K562 (cell line): Measurements from ENCODE around the gene TRPM4. TPM values are rescaled to one million over a fixed set of nuclear protein-coding genes. Genes with fewer than 3 reads are reported as not detected.

ENCODE experiments used
- ATAC-seq: fragments of 200-7000 bp; cut with Tn5 transposase; 3 replicates; pipeline ENCODE4 v1.9.1; 2020; ENCODE audit warnings: moderate library complexity
- BruUV-seq: library from RNA; stranded (reverse); fragments of 400-500 nt; replicated peaks from 2 replicates; lab custom pipeline; 2021; lab: Mats Ljungman, UMichigan
- CTCF ChIA-PET: fragments of 300-600 bp; formaldehyde crosslinking; extraction: SDS; loops from one replicate; lab custom pipeline; 2021; ENCODE audit warnings: low intra/inter-chr PET ratio; lab: Yijun Ruan, JAX
- POLR2A ChIA-PET: fragments of 300-600, 350-650 bp; sonication (Branson Sonifier 250); formaldehyde crosslinking; extraction: SDS; loops from one replicate; lab custom pipeline; 2021; ENCODE audit warnings: antibody characterized with exemption, inconsistent platforms; lab: Yijun Ruan, JAX
- DNase-seq, 4 experiments: peaks; one replicate each; pipeline versions ENCODE4 v3.0.0 to v3.0.0-alpha.2; 2011 to 2018; ENCODE audit warnings: low spot score in 3 of 4, mixed read lengths in 3 of 4; ENCODE audit errors: extremely low read depth in 1 of 4
- FAIRE-seq: peaks from 2 replicates; lab custom pipeline; 2011; peaks lifted over from hg19 to GRCh38; lab: Jason Lieb, UNC
- H2AFZ ChIP-seq: 2 replicates; pipeline ENCODE4 v1.6.0; 2011; ENCODE audit warnings: low read depth, low read length, control low read depth, inconsistent platforms
- H3K27ac ChIP-seq: fragments of 200-600 bp; 3 replicates; pipeline ENCODE4 v1.8.0; 2011; ENCODE audit warnings: low read depth, mild to moderate bottlenecking, control low read depth, inconsistent platforms, low read length, moderate library complexity, mixed read lengths; ENCODE audit errors: extremely low read depth
- H3K27me3 ChIP-seq, 2 experiments: fragments of 300-600 bp in 1 of 2; 2 replicates in 1 of 2; 3 replicates in 1 of 2; pipeline versions ENCODE4 v1.6.0 to v1.8.0; 2011; ENCODE audit warnings: inconsistent platforms in 2 of 2, low read length in 2 of 2, mild to moderate bottlenecking in 1 of 2, mixed read lengths in 1 of 2, moderate library complexity in 1 of 2; ENCODE audit not compliant: control insufficient read depth in 2 of 2, insufficient read depth in 2 of 2
- H3K36me3 ChIP-seq: fragments of 300-600 bp; 3 replicates; pipeline ENCODE4 v1.8.0; 2011; ENCODE audit warnings: mild to moderate bottlenecking, low read length, inconsistent platforms; ENCODE audit not compliant: control insufficient read depth, insufficient read depth
- H3K4me1 ChIP-seq, 2 experiments: fragments of 200-600 bp in 1 of 2; replicated peaks in 1 of 2; 2 replicates in 1 of 2; 3 replicates in 1 of 2; pipeline versions ENCODE4 v1.5.1 to v1.8.0; 2011; ENCODE audit warnings: inconsistent platforms in 2 of 2, low read length in 2 of 2, mild to moderate bottlenecking in 1 of 2, mixed read lengths in 1 of 2, moderate library complexity in 1 of 2; ENCODE audit not compliant: control insufficient read depth in 2 of 2, insufficient read depth in 2 of 2
- H3K4me2 ChIP-seq: 2 replicates; pipeline ENCODE4 v1.6.1; 2011; ENCODE audit warnings: low read length, control low read depth, inconsistent platforms, mixed read lengths; ENCODE audit not compliant: insufficient read depth
- H3K4me3 ChIP-seq: fragments of 200-600 bp; sonication (generic), shearing (Covaris generic); 2 replicates; pipeline ENCODE4 v1.5.1; 2016; ENCODE audit warnings: control low read depth, inconsistent platforms
- H3K79me2 ChIP-seq: fragments of 200-600 bp; 3 replicates; pipeline ENCODE4 v1.8.0; 2011; ENCODE audit warnings: low read length, inconsistent platforms; ENCODE audit not compliant: control insufficient read depth, insufficient read depth
- H3K9ac ChIP-seq, 2 experiments: 2 replicates each; pipeline versions ENCODE4 v1.6.0 to v1.6.1; 2011; ENCODE audit warnings: low read depth in 2 of 2, low read length in 2 of 2, control low read depth in 1 of 2, inconsistent platforms in 1 of 2, mild to moderate bottlenecking in 1 of 2, mixed read lengths in 1 of 2; ENCODE audit not compliant: insufficient read depth in 1 of 2
- H3K9me1 ChIP-seq: one replicate; pipeline ENCODE4 v1.6.0; 2011; ENCODE audit warnings: inconsistent platforms, mild to moderate bottlenecking, low read length, moderate library complexity; ENCODE audit not compliant: control insufficient read depth, insufficient read depth
- H3K9me3 ChIP-seq: replicated peaks from 2 replicates; pipeline ENCODE4 v1.5.1; 2011; ENCODE audit warnings: low read depth, low read length, inconsistent platforms; ENCODE audit not compliant: control insufficient read depth, insufficient read depth
- H4K20me1 ChIP-seq: replicated peaks from 2 replicates; pipeline ENCODE4 v1.6.1; 2011; ENCODE audit warnings: low read length, inconsistent platforms, mixed read lengths; ENCODE audit not compliant: control insufficient read depth, insufficient read depth
- DNMT1 ChIP-seq: fragments of 450-650 bp; IDR thresholded peaks from 2 replicates; pipeline ENCODE4 v1.6.1; 2016; ENCODE audit warnings: antibody characterized with exemption, mild to moderate bottlenecking
- ELK1 ChIP-seq: sonication (generic); formaldehyde crosslinking; IDR thresholded peaks from 2 replicates; pipeline ENCODE4 v1.8.1; 2022; ENCODE audit warnings: missing genetic modification reagents
- ERF ChIP-seq: fragments of 450-650 bp; formaldehyde crosslinking; IDR thresholded peaks from 2 replicates; pipeline ENCODE4 v1.4.0; 2020; ENCODE audit warnings: mild to moderate bottlenecking, mixed read lengths
- HDAC2 ChIP-seq: fragments of 450-650 bp; IDR thresholded peaks from 2 replicates; pipeline ENCODE4 v1.6.1; 2016; ENCODE audit warnings: mild to moderate bottlenecking
- NFIC ChIP-seq: fragments of 450-650 bp; IDR thresholded peaks from 2 replicates; pipeline ENCODE4 v1.6.1; 2017; ENCODE audit warnings: mild to moderate bottlenecking, inconsistent platforms
- PHF20 ChIP-seq: fragments of 450-650 bp; IDR thresholded peaks from 2 replicates; pipeline ENCODE4 v1.6.1; 2018; ENCODE audit not compliant: partially characterized antibody
- SAFB ChIP-seq: fragments of 200-400 bp; formaldehyde crosslinking; IDR thresholded peaks from 2 replicates; pipeline ENCODE4 v1.6.1; 2017; ENCODE audit warnings: low read depth, low read length, borderline replicate concordance
- SMAD4 ChIP-seq: fragments of 250-450 bp; sonication (Bioruptor Pico); conservative IDR thresholded peaks from 2 replicates; pipeline ENCODE4 v1.8.0; 2021; ENCODE audit warnings: inconsistent platforms, mild to moderate bottlenecking, moderate library complexity
- ZNF445 ChIP-seq: fragments of 250-450 bp; sonication (Bioruptor Pico); IDR thresholded peaks from 2 replicates; pipeline ENCODE4 v1.4.0; 2020; ENCODE audit warnings: low read depth, mild to moderate bottlenecking, moderate library complexity
- ZNF696 ChIP-seq: fragments of 250-450 bp; sonication (Bioruptor Pico); conservative IDR thresholded peaks from 2 replicates; pipeline ENCODE4 v1.4.0; 2020; ENCODE audit warnings: mild to moderate bottlenecking, moderate library complexity
- WGBS: fragments of 100-300 bp; shearing (Covaris generic); methylation state at CpG from one replicate; pipeline ENCODE4 v1.1.6; 2016; ENCODE audit warnings: low coverage, mixed read lengths; ENCODE audit not compliant: insufficient coverage; ENCODE audit errors: missing lambda C conversion rate; 5-methylcytosine and 5-hydroxymethylcytosine counted together
- in situ Hi-C: fragments of 300-500 bp; cut with MboI; formaldehyde crosslinking; loops from 4 replicates; pipeline ENCODE4 v1.15.0; 2018; ENCODE audit warnings: inconsistent platforms, mixed read lengths
- intact Hi-C: fragments of 100-400 bp; cut with micrococcal nuclease; formaldehyde crosslinking; loops from 2 replicates; pipeline ENCODE4 v1.14.2; 2022
- polyA plus RNA-seq, 8 experiments: library from polyadenylated mRNA; depleted of rRNA in 4 of 8; stranded (reverse) in 5 of 8; unstranded in 3 of 8; fragments of >200 nt; fragmentation: Nextera tagmentation in 2 of 8; fragmentation: Illumina TruSeq in 1 of 8; extraction: Ambion mirVana in 2 of 8; extraction: Trizol in 1 of 8; gene quantifications; 2 replicates each; pipeline versions ENCODE4 v1.2.1 to v1.2.3, GENCODE V29; 2011 to 2014; ENCODE audit warnings: inconsistent platforms in 1 of 8, missing spikeins in 1 of 8
- total RNA-seq, 7 experiments: library from RNA; depleted of rRNA in 6 of 7; stranded (reverse); fragments of >200 nt in 6 of 7; fragmentation: Illumina TruSeq in 2 of 7; extraction: Trizol in 2 of 7; gene quantifications; 2 replicates each; pipeline versions ENCODE4 v1.2.1 to v1.2.3, GENCODE V29; 2011 to 2021; ENCODE audit warnings: low replicate concordance in 1 of 7

TRPM4 gene
- total and polyA plus RNA-seq, 9 of the 15 experiments (the other 6 are each of a cell fraction or from before 2014, with no cell fraction given): 6.5 to 45.4 (median 15.2) TPM

DNA sequence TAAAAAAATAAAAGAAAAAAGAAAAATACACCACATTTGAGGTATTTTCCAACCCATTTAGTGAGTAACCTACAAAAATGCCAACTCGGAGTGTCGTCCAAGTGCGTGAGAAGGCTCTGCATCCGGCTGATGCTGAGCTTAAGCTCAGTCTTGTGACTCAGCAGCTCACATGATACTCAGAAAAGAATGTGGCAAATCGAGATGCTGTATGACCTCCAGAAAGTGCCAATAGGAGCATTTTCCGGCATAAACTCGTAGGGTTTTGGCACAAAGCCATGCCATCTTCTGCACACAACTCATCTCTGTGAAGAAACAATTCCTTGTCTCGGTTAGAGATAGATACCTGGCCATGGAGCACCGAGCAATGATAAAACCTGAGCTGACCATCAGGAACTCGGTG is 58.5 kb downstream of the TRPM4 start:
- Histone ChIP-seq H3K4me2 (no peak overlapping the region), H4K20me1 (no peaks in the 10 kb centered on the region), H3K9me1 (no peaks in the 10 kb centered on the region), H3K36me3 (peaks cover 7% of the 10 kb centered on the region; the same call in 2 of the 3 replicates)
- TF ChIP-seq NFIC: peak; percentile 66
- TF ChIP-seq DNMT1: no peak
- TF ChIP-seq, all 486 proteins: peak for 1
- ChIA-PET CTCF (no interaction called here), POLR2A (no interaction called here)
- no peak for FAIRE-seq
- H3K27me3 ChIP-seq: peaks cover 7 to 15% of the 10 kb centered on the region in 2 experiments; a peak in 4 of 5 replicates
- no peak for ATAC-seq
- H3K4me1 ChIP-seq: peaks cover 0 to 6% of the 10 kb centered on the region in 2 experiments; a peak in 3 of 5 replicates
- BruUV-seq: no TSS peak
- no peak overlapping the region for H2AFZ ChIP-seq
- in situ Hi-C loops (no loop called here), intact Hi-C loops (no loop called here)
- WGBS: 17% methylated on average over 10 of the region's 10 CpGs
- no peaks in the 10 kb centered on the region for H3K9me3 ChIP-seq
- H3K4me3 ChIP-seq: no peak overlapping the region
- DNase-seq: peak in 1 of 4 experiments; percentile 5
- H3K79me2 ChIP-seq: no peaks in the 10 kb centered on the region
- no peak overlapping the region for H3K27ac ChIP-seq
- H3K9ac ChIP-seq: no peak overlapping the region

DNA sequence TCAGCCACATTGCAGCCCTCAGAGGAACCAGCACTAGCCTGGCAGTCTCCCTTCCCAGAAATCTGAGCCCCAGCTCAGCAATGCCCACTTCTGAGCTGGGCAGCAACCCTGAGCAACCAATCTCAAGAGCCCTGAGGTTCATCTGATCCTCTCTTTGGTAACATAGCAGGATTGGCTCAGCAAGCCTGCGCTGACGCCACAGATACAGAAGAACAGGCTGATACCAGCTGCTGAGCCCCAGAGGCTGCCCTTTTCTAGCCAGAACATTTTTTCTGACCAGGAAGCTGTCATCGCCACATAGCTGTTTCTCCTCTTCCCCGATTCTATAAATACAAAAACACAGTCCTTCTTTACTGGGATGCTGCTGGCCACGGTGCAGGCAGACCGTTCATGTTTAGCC is 59.8 kb downstream of the TRPM4 start:
- Histone ChIP-seq H3K36me3 (no peaks in the 10 kb centered on the region), H3K79me2 (no peaks in the 10 kb centered on the region), H3K27ac (no peak overlapping the region), H3K4me3 (no peak overlapping the region), H3K4me2 (no peak overlapping the region), H3K9me3 (no peaks in the 10 kb centered on the region), H3K27me3 (peaks cover 7 to 15% of the 10 kb centered on the region in 2 experiments; a peak in 4 of 5 replicates), H3K4me1 (peaks cover 0 to 2% of the 10 kb centered on the region in 2 experiments; a peak in 1 of 5 replicates), H3K9ac (peak overlapping the region in 1 of 2 experiments; percentile 23; a peak in 1 of 4 replicates), H2AFZ (no peak overlapping the region), H3K9me1 (no peaks in the 10 kb centered on the region), H4K20me1 (no peaks in the 10 kb centered on the region)
- no TSS peak for BruUV-seq
- TF ChIP-seq ZNF696 (CRISPR knock-in tag) (no peak), ELK1 (CRISPR knock-in tag) (no peak), PHF20 (no peak), SMAD4 (CRISPR knock-in tag) (no peak), ERF (CRISPR knock-in tag) (no peak), ZNF445 (CRISPR knock-in tag) (no peak), SAFB (no peak), HDAC2 (no peak)
- ChIA-PET POLR2A (interaction anchor here (0.6 to 1.1 kb wide), 3 partner anchors 9 to 174 kb away, joined by 3 read pairs; no protein-coding TSS in a partner anchor), CTCF (no interaction called here)
- no peak for ATAC-seq
- FAIRE-seq: no peak
- in situ Hi-C loops: no loop called here
- intact Hi-C loops: no loop called here
- peak in 1 of 4 experiments; percentile 1 for DNase-seq
- 16% methylated on average over 6 of the region's 6 CpGs for WGBS
